HG03439 (cell line): ENCODE data around the gene OR51B6.
"Not testable (repeated sequence)": the region's sequence is repeated elsewhere in the genome, so short reads cannot be mapped to it uniquely, and the experiment has no call there.

Source experiments
- ATAC-seq: cut with Tn5 transposase; IDR thresholded peaks from one replicate; pipeline ENCODE4 v1.9.1; 2021; ENCODE audit warnings: mild to moderate bottlenecking, moderate library complexity; ENCODE audit not compliant: unreplicated experiment

The OR51B6 gene

GRCh38 chr11:5363679-5364078 is 12.4 kb downstream of the OR51B6 start:
- no peak for ATAC-seq

- no peak for ATAC-seq
These were observed 12.9 kb downstream of the OR51B6 start for GRCh38 chr11:5364214-5364613.

GRCh38 chr11:5366365-5366764 is 15.1 kb downstream of the OR51B6 start:
- not testable (repeated sequence) for ATAC-seq

- no peak for ATAC-seq
These were observed 15.5 kb downstream of the OR51B6 start for GRCh38 chr11:5366856-5367255.

- no peak for ATAC-seq
These were observed 16.3 kb downstream of the OR51B6 start for GRCh38 chr11:5367448-5368074.

- ATAC-seq: no peak
These were observed 17.3 kb downstream of the OR51B6 start for GRCh38 chr11:5368502-5369043.

- ATAC-seq: no peak
These were observed 18.5 kb downstream of the OR51B6 start for GRCh38 chr11:5369789-5370188.

- ATAC-seq: peak; percentile 73
These were observed 29.5 kb downstream of the OR51B6 start for GRCh38 chr11:5380740-5381342.

- ATAC-seq: no peak
These were observed 32.3 kb downstream of the OR51B6 start, which contains the start of gene OR51M1 for GRCh38 chr11:5383576-5383975. OR51M1 (plus strand) TSS chr11:5383812; CDS start chr11:5389399, 5,587 bp downstream.

GRCh38 chr11:5384335-5384734 is 33.0 kb downstream of the OR51B6 start:
- no peak for ATAC-seq

GRCh38 chr11:5390210-5390609 is 38.9 kb downstream of the OR51B6 start:
- no peak for ATAC-seq

GRCh38 chr11:5394091-5394490 is 42.8 kb downstream of the OR51B6 start:
- no peak for ATAC-seq

GRCh38 chr11:5398936-5399335 is 47.6 kb downstream of the OR51B6 start:
- ATAC-seq: no peak
